SK-N-SH (cell line): ENCODE data around the gene RNF150.

ENCODE experiments used
- CTCF ChIP-seq: fragments of 200-600 bp; sonication (generic); IDR thresholded peaks from 2 replicates; pipeline ENCODE4 v1.6.1; 2017; ENCODE audit warnings: antibody characterized with exemption, mild to moderate bottlenecking, moderate library complexity
- EZH2phosphoT487 ChIP-seq: fragments of 200-600 bp; sonication (generic); IDR thresholded peaks from 2 replicates; pipeline ENCODE4 v1.6.1; 2017; ENCODE audit warnings: low read depth, mixed run types, mild to moderate bottlenecking, antibody characterized with exemption, moderate library complexity, borderline replicate concordance
- FOXM1 ChIP-seq: IDR thresholded peaks from 2 replicates; pipeline ENCODE4 v1.4.0; 2012; ENCODE audit warnings: low read depth, mild to moderate bottlenecking
- GABPA ChIP-seq: IDR thresholded peaks from 2 replicates; pipeline ENCODE4 v1.4.0; 2012; ENCODE audit warnings: low read depth, mild to moderate bottlenecking
- PBX3 ChIP-seq: IDR thresholded peaks from 2 replicates; pipeline ENCODE4; 2012
- POLR2AphosphoS5 ChIP-seq: IDR thresholded peaks from 2 replicates; pipeline ENCODE4 v1.6.1; 2012; ENCODE audit warnings: low read depth, low read length
- RAD21 ChIP-seq: IDR thresholded peaks from 2 replicates; pipeline ENCODE4 v1.6.1; 2012; ENCODE audit warnings: mild to moderate bottlenecking, low read length
- RCOR1 ChIP-seq: fragments of 150-350 bp; IDR thresholded peaks from 2 replicates; pipeline ENCODE4 v1.6.1; 2017; ENCODE audit warnings: antibody characterized with exemption, low read length
- REST ChIP-seq: IDR thresholded peaks from 2 replicates; pipeline ENCODE4 v1.6.1; 2012; ENCODE audit warnings: mild to moderate bottlenecking, low read depth, low read length, moderate library complexity
- TEAD4 ChIP-seq: IDR thresholded peaks from 2 replicates; pipeline ENCODE4 v1.4.0; 2012; ENCODE audit warnings: mild to moderate bottlenecking, borderline replicate concordance; ENCODE audit not compliant: insufficient read depth
- USF1 ChIP-seq: IDR thresholded peaks from 2 replicates; pipeline ENCODE4 v1.4.0; 2012; ENCODE audit warnings: low read depth, borderline replicate concordance
- YY1 ChIP-seq: IDR thresholded peaks from 2 replicates; pipeline ENCODE4 v1.4.0; 2012; ENCODE audit warnings: low read depth, mild to moderate bottlenecking
- ZBTB33 ChIP-seq: IDR thresholded peaks from 2 replicates; pipeline ENCODE4 v1.4.0; 2012; ENCODE audit warnings: low read depth, borderline replicate concordance

- TF ChIP-seq CTCF (no peak), RAD21 (no peak), FOXM1 (no peak), RCOR1 (no peak), PBX3 (no peak), GABPA (no peak), REST (no peak), POLR2AphosphoS5 (no peak), ZBTB33 (no peak), EZH2phosphoT487 (no peak), YY1 (no peak), USF1 (no peak), TEAD4 (no peak)
Observed at GRCh38 chr4:141099326-141099725, 33.9 kb downstream of the RNF150 start.
